Measurements from ENCODE around the gene MKX. TPM values are rescaled to one million over a fixed set of nuclear protein-coding genes. Genes with fewer than 3 reads are reported as not detected.

MKX gene
- total and polyA plus RNA-seq, 4 donors = 0.57 to 3.0 (median 2.0) TPM; not detected in 1

GRCh38 chr10:27770181-27770580 is 24.6 kb upstream of the MKX start:
- no peaks in the 10 kb centered on the region for H3K36me3 ChIP-seq (ENCODE audit: control insufficient read depth in 4 of 4, insufficient read depth in 3 of 4, low read depth in 1 of 4, low read length in 3 of 4)
- H3K9me3 ChIP-seq (ENCODE audit: control insufficient read depth in 4 of 4, low read length in 3 of 4) = no peaks in the 10 kb centered on the region
- 80% methylated on average over 2 of the region's 2 CpGs for WGBS
- no peaks in the 10 kb centered on the region for H3K4me1 ChIP-seq (ENCODE audit: control insufficient read depth in 4 of 4, insufficient read depth in 4 of 4, low read length in 3 of 4)
- TF ChIP-seq SP1 (IDR thresholded peaks at IDR 0.05) (no peak), HNF4A (conservative IDR thresholded peaks at IDR 0.05) (no peak), JUND (IDR thresholded peaks at IDR 0.05) (no peak), GABPA (IDR thresholded peaks at IDR 0.05 in 1 of 2, conservative IDR thresholded peaks at IDR 0.05 in 1 of 2) (no peak), RAD21 (IDR thresholded peaks at IDR 0.05) (no peak), FOXA1 (IDR thresholded peaks at IDR 0.05) (no peak), ZBTB33 (IDR thresholded peaks at IDR 0.05) (no peak), FOXA2 (IDR thresholded peaks at IDR 0.05) (no peak), ATF3 (IDR thresholded peaks at IDR 0.05) (no peak), EGR1 (IDR thresholded peaks at IDR 0.05; ENCODE audit: low read depth in 2 of 2) (no peak), REST (IDR thresholded peaks at IDR 0.05) (no peak), HNF4G (IDR thresholded peaks at IDR 0.05) (no peak), MAX (IDR thresholded peaks at IDR 0.05) (no peak), CTCF (IDR thresholded peaks at IDR 0.05; ENCODE audit: low read depth, low read length, missing input control) (no peak), NR2F2 (IDR thresholded peaks at IDR 0.05) (no peak), RXRA (IDR thresholded peaks at IDR 0.05) (no peak), YY1 (IDR thresholded peaks at IDR 0.05) (no peak)
- DNase-seq (ENCODE audit: low spot score) = no peak
- H3K27ac ChIP-seq (ENCODE audit: low read depth in 1 of 2, low read length in 2 of 2) = no peak overlapping the region
- H3K9ac ChIP-seq (ENCODE audit: low read depth in 1 of 2, low read length in 2 of 2) = no peak overlapping the region
- H3K27me3 ChIP-seq (ENCODE audit: control insufficient read depth in 4 of 4, insufficient read depth in 4 of 4, low read length in 3 of 4) = peaks cover 0 to 4% (median 1%) of the 10 kb centered on the region in 4 donors
- no peak overlapping the region for H3K4me3 ChIP-seq (ENCODE audit: low read depth in 1 of 3, low read length in 3 of 3)

- WGBS = 95% methylated on average over 5 of the region's 5 CpGs
- Histone ChIP-seq H3K4me1 (ENCODE audit: control insufficient read depth in 4 of 4, insufficient read depth in 4 of 4, low read length in 3 of 4) (no peaks in the 10 kb centered on the region), H3K9me3 (ENCODE audit: control insufficient read depth in 4 of 4, low read length in 3 of 4) (no peaks in the 10 kb centered on the region), H3K27ac (ENCODE audit: low read depth in 1 of 2, low read length in 2 of 2) (no peak overlapping the region), H3K9ac (ENCODE audit: low read depth in 1 of 2, low read length in 2 of 2) (no peak overlapping the region), H3K4me3 (ENCODE audit: low read depth in 1 of 3, low read length in 3 of 3) (no peak overlapping the region), H3K36me3 (ENCODE audit: control insufficient read depth in 4 of 4, insufficient read depth in 3 of 4, low read depth in 1 of 4, low read length in 3 of 4) (no peaks in the 10 kb centered on the region), H3K27me3 (ENCODE audit: control insufficient read depth in 4 of 4, insufficient read depth in 4 of 4, low read length in 3 of 4) (no peaks in the 10 kb centered on the region)
- no peak for DNase-seq (ENCODE audit: low spot score)
- TF ChIP-seq YY1 (IDR thresholded peaks at IDR 0.05) (no peak), ATF3 (IDR thresholded peaks at IDR 0.05) (no peak), REST (IDR thresholded peaks at IDR 0.05) (no peak), ZBTB33 (IDR thresholded peaks at IDR 0.05) (no peak), MAX (IDR thresholded peaks at IDR 0.05) (no peak), NR2F2 (IDR thresholded peaks at IDR 0.05) (no peak), HNF4G (IDR thresholded peaks at IDR 0.05) (no peak), GABPA (IDR thresholded peaks at IDR 0.05 in 1 of 2, conservative IDR thresholded peaks at IDR 0.05 in 1 of 2) (no peak)
Observed at GRCh38 chr10:27760867-27761266, 15.2 kb upstream of the MKX start.

All from liver (tissue), 9 donors.